Measurements from ENCODE around the gene SLCO4C1.

DNA sequence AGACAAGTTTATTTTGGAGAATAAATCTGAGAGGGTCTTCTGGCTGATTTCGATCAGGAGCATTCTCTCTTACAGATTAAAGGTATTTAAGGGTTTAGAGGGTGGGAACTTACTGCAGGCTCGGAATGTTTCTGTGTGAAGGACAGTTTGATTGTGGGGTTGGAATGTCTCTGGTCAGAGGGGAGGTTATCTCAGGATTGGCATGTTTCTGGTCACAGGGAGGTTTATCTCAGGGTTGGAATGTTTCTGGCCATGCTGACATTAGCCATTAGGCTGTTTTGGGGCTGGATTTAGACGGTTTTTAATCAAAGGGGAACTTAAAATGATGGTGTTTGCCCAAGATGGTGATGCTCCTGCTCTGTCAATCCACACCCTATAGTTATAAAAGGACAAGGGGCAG lies 95.2 kb downstream of the SLCO4C1 start:
- TF ChIP-seq, protein P1, sequence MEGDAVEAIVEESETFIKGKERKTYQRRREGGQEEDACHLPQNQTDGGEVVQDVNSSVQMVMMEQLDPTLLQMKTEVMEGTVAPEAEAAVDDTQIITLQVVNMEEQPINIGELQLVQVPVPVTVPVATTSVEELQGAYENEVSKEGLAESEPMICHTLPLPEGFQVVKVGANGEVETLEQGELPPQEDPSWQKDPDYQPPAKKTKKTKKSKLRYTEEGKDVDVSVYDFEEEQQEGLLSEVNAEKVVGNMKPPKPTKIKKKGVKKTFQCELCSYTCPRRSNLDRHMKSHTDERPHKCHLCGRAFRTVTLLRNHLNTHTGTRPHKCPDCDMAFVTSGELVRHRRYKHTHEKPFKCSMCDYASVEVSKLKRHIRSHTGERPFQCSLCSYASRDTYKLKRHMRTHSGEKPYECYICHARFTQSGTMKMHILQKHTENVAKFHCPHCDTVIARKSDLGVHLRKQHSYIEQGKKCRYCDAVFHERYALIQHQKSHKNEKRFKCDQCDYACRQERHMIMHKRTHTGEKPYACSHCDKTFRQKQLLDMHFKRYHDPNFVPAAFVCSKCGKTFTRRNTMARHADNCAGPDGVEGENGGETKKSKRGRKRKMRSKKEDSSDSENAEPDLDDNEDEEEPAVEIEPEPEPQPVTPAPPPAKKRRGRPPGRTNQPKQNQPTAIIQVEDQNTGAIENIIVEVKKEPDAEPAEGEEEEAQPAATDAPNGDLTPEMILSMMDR (IDR thresholded peaks at IDR 0.05; ENCODE audit: insufficient read depth, low read length, poor library complexity, severe bottlenecking) = no peak
- TF ChIP-seq EZH2phosphoT487 (conservative IDR thresholded peaks at IDR 0.05; ENCODE audit: low read length) = no peak

Data from SU-DHL-6 (cell line).